ENCODE results near the gene SIRT2.

SIRT2 gene

DNA sequence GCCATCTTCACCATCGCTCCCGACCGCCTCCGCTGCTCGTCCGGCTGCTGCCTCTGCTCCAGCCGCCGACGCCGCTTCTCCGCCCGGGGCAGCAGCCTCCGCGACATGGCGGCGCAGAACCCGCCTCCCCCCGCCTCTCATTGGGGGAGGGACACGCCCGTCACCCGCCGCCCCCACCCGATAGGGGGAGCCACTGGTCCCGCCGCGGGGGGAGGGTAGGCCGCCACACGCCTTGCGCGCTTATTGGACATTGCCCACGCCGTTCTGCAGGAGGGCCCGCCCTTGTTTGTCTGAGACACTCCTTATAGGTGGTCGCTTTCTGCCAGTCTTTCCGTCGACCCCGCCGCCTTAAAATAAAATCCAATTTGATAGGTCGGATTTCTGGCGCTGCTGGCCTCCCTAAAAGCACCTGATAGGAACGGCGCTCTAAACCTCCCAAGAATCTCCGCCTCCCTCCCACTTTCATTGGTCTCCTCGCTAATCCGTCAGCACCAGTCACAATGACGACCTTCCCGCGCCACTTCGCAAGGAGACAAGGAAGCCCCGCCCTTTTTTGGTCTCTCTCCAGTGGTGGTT, 49.5 kb downstream of the SIRT2 start, which contains the start of gene HNRNPL:
HNRNPL (minus strand) TSS at position 127 of the 576 bp plus-strand sequence; CDS start at position 107, 20 bp downstream.
- Histone ChIP-seq H3K4me3 (ENCODE audit: low read depth, low read length) (peak within 1 kb of the TSS; percentile 88), H3K36me3 (ENCODE audit: control insufficient read depth, insufficient read depth, low read length) (peaks cover 39% of the 10 kb centered on the region), H3K9me3 (ENCODE audit: control insufficient read depth, insufficient read depth, low read depth, low read length) (no peaks in the 10 kb centered on the region), H3K27ac (ENCODE audit: low read depth, low read length) (peak within 1 kb of the TSS; percentile 100), H3K27me3 (ENCODE audit: control insufficient read depth, insufficient read depth, low read length) (no peaks in the 10 kb centered on the region), H3K4me1 (ENCODE audit: control insufficient read depth, insufficient read depth, low read length) (peaks cover 5% of the 10 kb centered on the region; the same call in 1 of the 2 replicates), H3K9ac (ENCODE audit: low read length) (peak within 1 kb of the TSS; percentile 99)

DNA sequence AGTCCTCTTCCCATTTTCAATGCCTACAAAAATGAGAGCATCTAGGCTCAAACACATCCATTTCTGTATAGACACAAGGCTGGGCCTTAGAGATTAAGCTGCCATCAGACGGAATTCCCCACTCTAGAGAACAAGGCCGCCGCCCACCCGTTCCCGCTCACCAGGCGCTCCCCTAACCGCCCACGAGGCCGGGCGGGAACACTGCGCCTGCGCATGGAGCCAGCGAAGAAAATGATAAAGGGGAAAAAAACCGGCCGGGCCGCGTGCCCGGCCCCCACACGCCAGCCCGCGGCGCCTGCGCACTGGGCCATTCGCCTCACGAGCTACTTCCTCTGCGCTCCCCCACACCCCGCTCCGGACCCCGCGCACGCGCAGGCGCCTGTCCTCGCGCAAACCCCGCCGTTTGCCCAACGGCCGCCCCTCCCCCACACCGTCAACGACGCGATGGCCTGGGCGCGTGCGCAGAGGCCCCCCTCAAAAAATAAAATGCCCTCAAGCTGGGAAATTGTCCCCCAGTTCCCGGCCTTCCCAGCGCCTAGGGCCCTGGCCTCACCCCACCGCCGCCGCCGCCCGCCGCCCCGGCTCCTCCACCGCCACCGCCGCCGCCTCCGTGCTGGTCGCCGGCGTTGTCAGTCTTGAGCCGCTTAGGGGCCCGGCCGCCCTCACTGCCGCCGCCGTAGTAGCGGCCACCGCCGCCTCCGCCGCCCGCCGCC, 50.1 kb downstream of the SIRT2 start:
- Histone ChIP-seq H3K27ac (ENCODE audit: low read depth, low read length) (peak overlapping the region; percentile 100), H3K4me1 (ENCODE audit: control insufficient read depth, insufficient read depth, low read length) (peaks cover 5% of the 10 kb centered on the region; the same call in 1 of the 2 replicates), H3K4me3 (ENCODE audit: low read depth, low read length) (peak overlapping the region; percentile 88), H3K9ac (ENCODE audit: low read length) (peak overlapping the region; percentile 99), H3K27me3 (ENCODE audit: control insufficient read depth, insufficient read depth, low read length) (no peaks in the 10 kb centered on the region), H3K9me3 (ENCODE audit: control insufficient read depth, insufficient read depth, low read depth, low read length) (no peaks in the 10 kb centered on the region), H3K36me3 (ENCODE audit: control insufficient read depth, insufficient read depth, low read length) (peaks cover 46% of the 10 kb centered on the region)

DNA sequence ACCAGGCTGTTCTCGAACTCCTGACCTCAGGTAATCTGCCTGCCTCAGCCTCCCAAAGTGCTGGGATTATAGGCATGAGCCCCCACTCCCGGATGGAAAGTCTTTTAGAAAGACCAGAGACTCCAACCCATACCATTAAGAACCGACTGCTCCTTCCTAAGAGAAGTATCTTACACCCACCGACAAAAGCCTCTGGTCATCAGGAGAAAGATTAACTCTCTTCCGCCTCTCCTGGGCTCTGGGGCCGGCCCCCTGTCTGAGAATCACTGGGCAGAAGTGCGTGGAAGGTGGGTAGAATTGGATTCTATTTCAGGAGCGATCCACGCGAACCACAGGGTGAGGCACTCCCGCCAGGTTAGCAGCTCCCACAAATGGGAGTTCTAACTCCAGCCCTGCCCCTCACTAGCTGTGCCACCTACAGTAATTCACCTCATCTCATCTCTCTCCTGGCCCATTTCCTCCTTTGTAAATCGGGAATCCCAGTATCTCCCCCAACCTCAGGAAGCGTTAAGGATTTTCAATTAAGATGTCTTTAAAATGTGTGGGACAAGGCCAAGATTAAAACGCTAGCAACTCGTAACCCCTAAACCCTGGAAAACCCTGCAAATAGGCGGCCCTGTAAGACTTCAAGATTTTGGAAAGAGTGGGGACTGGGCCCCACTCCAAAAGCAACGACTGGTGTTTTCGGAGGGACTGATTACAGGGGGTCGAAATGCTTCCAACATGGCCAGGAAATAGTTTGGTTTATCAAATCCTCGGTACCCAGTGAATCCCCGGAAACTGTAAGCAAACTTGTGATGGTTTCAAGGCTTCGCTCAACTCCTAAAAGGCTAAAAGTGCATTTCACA, 50.9 kb downstream of the SIRT2 start:
- Histone ChIP-seq H3K9me3 (ENCODE audit: control insufficient read depth, insufficient read depth, low read depth, low read length) (no peaks in the 10 kb centered on the region), H3K27ac (ENCODE audit: low read depth, low read length) (peak overlapping the region; percentile 100), H3K4me1 (ENCODE audit: control insufficient read depth, insufficient read depth, low read length) (peaks cover 5% of the 10 kb centered on the region; the same call in 1 of the 2 replicates), H3K9ac (ENCODE audit: low read length) (peak overlapping the region; percentile 99), H3K27me3 (ENCODE audit: control insufficient read depth, insufficient read depth, low read length) (no peaks in the 10 kb centered on the region), H3K4me3 (ENCODE audit: low read depth, low read length) (peak overlapping the region; percentile 88), H3K36me3 (ENCODE audit: control insufficient read depth, insufficient read depth, low read length) (peaks cover 54% of the 10 kb centered on the region)

DNA sequence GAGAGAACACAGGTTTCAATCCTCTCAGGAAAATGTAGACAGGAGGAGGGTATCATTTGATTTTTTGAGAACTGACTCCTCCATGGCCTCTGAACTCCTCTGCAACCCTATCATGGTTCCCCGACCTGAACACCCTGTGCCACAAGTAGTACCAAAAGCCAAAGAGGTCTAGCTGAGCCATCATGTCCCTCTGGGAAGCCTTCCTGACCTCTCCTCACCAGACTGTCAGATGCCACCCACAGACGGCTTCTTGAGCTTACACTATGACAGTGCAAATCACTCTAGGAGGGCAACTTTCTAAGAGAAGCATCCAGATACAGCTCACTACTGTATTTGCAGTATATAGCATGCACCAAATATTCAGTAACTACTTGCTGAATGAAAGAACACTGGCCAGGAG, 53.3 kb downstream of the SIRT2 start:
- Histone ChIP-seq H3K4me3 (ENCODE audit: low read depth, low read length) (no peak overlapping the region), H3K36me3 (ENCODE audit: control insufficient read depth, insufficient read depth, low read length) (peaks cover 78% of the 10 kb centered on the region), H3K27me3 (ENCODE audit: control insufficient read depth, insufficient read depth, low read length) (no peaks in the 10 kb centered on the region), H3K9ac (ENCODE audit: low read length) (no peak overlapping the region), H3K27ac (ENCODE audit: low read depth, low read length) (no peak overlapping the region), H3K4me1 (ENCODE audit: control insufficient read depth, insufficient read depth, low read length) (peaks cover 5% of the 10 kb centered on the region; the same call in 1 of the 2 replicates), H3K9me3 (ENCODE audit: control insufficient read depth, insufficient read depth, low read depth, low read length) (no peaks in the 10 kb centered on the region)

DNA sequence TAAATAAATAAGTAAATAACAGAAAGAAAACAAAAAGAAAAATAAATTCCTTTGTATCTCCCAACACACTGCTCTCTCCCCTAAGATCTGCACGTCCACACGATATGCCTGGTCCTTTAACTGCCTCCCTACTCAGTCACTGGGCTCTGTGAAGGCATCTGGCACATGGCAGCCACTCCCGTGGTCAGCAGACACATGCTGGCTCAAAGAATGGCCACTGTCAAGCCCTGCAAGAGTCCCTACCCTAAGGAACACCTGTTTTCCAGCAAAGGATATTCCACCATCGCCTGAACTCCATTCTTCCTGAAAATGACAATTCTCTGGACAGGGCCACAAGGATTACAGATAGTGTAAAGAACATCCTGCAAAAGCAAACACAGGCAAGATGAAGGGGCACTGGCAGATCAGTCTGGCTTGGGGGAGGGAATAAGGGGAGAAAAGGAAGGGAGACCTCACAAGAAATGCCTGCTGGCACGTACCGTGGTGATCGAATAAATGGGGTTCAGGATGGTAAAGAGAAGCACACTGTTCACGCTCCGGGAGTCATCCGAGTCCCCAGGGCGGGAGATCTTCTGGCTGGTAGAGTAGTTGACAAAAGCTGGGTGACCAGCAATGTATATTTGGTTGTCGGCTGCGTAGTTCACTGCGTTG, 53.9 kb downstream of the SIRT2 start:
- H3K4me1 ChIP-seq (ENCODE audit: control insufficient read depth, insufficient read depth, low read length): peaks cover 5% of the 10 kb centered on the region; the same call in 1 of the 2 replicates

DNA sequence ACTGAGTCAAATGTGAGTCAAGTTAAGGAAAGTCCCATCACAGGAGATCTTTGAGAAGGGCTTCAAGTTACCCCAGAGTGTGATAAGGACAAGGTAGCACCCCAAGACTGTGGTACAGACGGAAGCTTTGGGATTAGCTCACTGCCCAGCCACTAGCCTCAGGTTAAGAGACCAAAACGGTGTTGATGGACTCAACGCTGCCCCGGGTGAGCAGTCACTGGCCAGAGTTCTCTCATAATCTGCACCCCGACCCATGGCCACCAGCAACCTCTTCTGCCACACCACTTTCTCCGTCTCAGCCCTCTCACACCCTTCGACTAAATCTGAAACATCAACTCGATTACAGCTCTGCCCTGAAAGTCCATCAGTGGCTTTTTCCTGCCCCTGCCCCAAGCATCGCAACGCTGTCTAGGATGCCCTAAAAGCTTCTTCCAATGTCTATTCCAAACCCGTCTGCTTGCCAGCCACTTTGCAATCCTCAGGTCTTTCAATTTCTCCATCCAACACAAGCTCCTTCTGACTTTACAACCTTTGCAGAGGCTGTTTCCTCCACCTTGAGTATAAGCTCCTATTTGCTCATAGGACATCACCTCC, 55.2 kb downstream of the SIRT2 start:
- Histone ChIP-seq H3K9ac (ENCODE audit: low read length) (no peak overlapping the region), H3K36me3 (ENCODE audit: control insufficient read depth, insufficient read depth, low read length) (peaks cover 97% of the 10 kb centered on the region), H3K4me3 (ENCODE audit: low read depth, low read length) (no peak overlapping the region), H3K27ac (ENCODE audit: low read depth, low read length) (no peak overlapping the region), H3K4me1 (ENCODE audit: control insufficient read depth, insufficient read depth, low read length) (peaks cover 5% of the 10 kb centered on the region; the same call in 1 of the 2 replicates), H3K27me3 (ENCODE audit: control insufficient read depth, insufficient read depth, low read length) (no peaks in the 10 kb centered on the region), H3K9me3 (ENCODE audit: control insufficient read depth, insufficient read depth, low read depth, low read length) (no peaks in the 10 kb centered on the region)

More for the DNA sequence above, 53.9 kb downstream of the SIRT2 start:
- no peaks in the 10 kb centered on the region for H3K9me3 ChIP-seq (ENCODE audit: control insufficient read depth, insufficient read depth, low read depth, low read length)
- no peak overlapping the region for H3K4me3 ChIP-seq (ENCODE audit: low read depth, low read length)
- H3K27ac ChIP-seq (ENCODE audit: low read depth, low read length): no peak overlapping the region
- no peaks in the 10 kb centered on the region for H3K27me3 ChIP-seq (ENCODE audit: control insufficient read depth, insufficient read depth, low read length)
- H3K9ac ChIP-seq (ENCODE audit: low read length): no peak overlapping the region
- H3K36me3 ChIP-seq (ENCODE audit: control insufficient read depth, insufficient read depth, low read length): peaks cover 84% of the 10 kb centered on the region

DNA sequence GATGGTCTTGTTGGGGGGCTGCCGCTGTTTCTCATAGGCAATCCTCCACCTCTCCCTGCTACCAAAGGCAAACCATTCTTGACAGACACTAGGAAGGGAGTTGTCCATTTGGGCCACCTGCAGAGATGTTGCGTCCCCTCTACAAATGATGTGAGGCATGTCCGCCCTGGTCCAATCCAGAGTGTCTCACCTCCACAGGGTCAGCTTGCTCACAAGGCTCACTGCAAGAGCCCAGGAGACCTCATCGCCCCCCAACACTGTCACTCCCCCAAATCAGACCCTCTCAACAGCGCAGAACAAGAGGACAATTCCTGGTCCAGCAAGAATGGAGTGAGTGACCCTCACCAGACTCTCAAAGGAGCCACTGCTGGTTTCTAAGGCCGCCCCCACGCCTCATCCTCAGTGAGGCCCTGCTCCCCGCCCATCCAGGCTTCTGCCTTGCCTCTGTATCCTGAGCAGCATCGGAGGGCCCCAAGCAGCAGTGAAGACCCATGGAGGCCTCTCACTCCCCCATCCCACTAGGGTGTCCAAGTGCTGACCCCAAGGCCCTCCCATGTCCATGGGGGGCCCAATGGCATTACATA, 56.2 kb downstream of the SIRT2 start:
- Histone ChIP-seq H3K27me3 (ENCODE audit: control insufficient read depth, insufficient read depth, low read length) (no peaks in the 10 kb centered on the region), H3K4me1 (ENCODE audit: control insufficient read depth, insufficient read depth, low read length) (peaks cover under 1% of the 10 kb centered on the region; the same call in 1 of the 2 replicates), H3K4me3 (ENCODE audit: low read depth, low read length) (no peak overlapping the region), H3K9me3 (ENCODE audit: control insufficient read depth, insufficient read depth, low read depth, low read length) (no peaks in the 10 kb centered on the region), H3K36me3 (ENCODE audit: control insufficient read depth, insufficient read depth, low read length) (peaks cover 98% of the 10 kb centered on the region), H3K27ac (ENCODE audit: low read depth, low read length) (no peak overlapping the region), H3K9ac (ENCODE audit: low read length) (no peak overlapping the region)

DNA sequence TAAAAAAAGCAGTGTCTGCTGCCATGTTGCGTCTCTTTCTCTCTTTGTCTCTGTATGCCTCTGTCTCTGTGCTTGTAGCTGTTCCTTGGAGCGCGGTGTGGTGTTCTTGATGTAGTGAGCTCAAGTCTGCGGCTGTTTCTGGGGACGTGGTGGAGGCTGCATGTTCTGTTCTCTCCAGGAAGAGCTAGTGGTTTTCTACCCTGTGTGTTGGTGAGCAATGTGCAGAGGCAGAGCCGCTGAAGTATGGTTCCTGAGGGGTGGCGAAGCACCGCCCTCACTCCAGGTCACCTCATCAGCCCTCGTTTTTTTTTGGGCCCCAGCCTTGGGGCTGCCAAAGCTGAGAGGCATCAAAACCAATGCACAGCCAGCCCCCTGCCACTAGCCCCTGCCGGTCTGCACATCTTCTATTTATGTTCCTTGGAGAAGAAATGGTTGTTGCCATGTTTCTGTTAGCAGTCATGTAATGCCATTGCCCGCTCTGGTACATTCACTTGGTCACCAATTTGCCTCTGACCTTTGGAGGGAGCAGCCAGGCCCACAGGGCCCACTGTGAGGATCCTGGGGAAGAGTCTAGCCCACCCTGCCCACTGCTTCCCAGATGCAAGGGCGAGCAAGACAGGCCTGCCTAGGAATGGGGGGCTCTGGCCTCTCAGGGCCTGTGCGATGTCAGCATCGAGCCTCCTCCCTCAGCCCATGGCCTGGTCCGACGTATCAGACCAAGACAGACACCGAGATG, 56.8 kb downstream of the SIRT2 start:
- H3K9me3 ChIP-seq (ENCODE audit: control insufficient read depth, insufficient read depth, low read depth, low read length): no peaks in the 10 kb centered on the region
- peaks cover 100% of the 10 kb centered on the region for H3K36me3 ChIP-seq (ENCODE audit: control insufficient read depth, insufficient read depth, low read length)
- H3K27ac ChIP-seq (ENCODE audit: low read depth, low read length): no peak overlapping the region
- H3K9ac ChIP-seq (ENCODE audit: low read length): no peak overlapping the region
- no peaks in the 10 kb centered on the region for H3K4me1 ChIP-seq (ENCODE audit: control insufficient read depth, insufficient read depth, low read length)
- H3K27me3 ChIP-seq (ENCODE audit: control insufficient read depth, insufficient read depth, low read length): no peaks in the 10 kb centered on the region
- no peak overlapping the region for H3K4me3 ChIP-seq (ENCODE audit: low read depth, low read length)

DNA sequence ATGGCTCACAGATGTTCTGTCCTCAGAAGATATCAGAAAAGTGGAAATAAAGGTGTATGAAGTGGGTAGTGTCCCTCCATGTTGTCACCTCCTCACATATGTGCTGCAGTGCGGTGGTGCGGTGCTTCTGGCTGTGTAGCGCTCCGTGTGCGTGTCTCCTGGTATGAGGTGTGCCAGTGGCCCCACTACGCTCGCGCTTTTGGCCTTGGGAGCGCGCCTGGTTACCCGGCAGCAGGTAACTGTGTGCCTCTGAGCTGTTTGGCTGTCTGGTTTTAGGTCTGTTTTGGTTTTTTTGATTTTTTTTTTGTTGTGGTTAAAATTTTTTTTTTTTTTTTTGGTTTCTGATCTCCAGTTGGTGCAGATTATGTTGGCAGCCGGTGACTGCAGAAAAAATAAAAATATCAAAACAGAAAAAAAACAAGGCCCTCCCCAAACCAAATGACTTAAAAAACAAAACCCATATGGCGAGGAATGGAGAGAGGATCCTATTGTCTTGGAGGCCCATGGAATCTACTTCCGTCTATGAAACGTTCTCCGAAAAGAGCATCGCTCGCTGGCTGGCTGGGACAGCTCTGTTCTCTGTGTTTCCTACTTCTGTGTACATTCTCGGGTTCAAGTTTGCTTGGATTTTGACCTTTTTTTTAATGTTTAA, 57.5 kb downstream of the SIRT2 start:
- no peak overlapping the region for H3K4me3 ChIP-seq (ENCODE audit: low read depth, low read length)
- H3K4me1 ChIP-seq (ENCODE audit: control insufficient read depth, insufficient read depth, low read length): no peaks in the 10 kb centered on the region
- H3K27me3 ChIP-seq (ENCODE audit: control insufficient read depth, insufficient read depth, low read length): no peaks in the 10 kb centered on the region
- no peak overlapping the region for H3K9ac ChIP-seq (ENCODE audit: low read length)
- peaks cover 100% of the 10 kb centered on the region for H3K36me3 ChIP-seq (ENCODE audit: control insufficient read depth, insufficient read depth, low read length)
- no peak overlapping the region for H3K27ac ChIP-seq (ENCODE audit: low read depth, low read length)
- H3K9me3 ChIP-seq (ENCODE audit: control insufficient read depth, insufficient read depth, low read depth, low read length): no peaks in the 10 kb centered on the region

All from HUES6 (cell line).